A673 (cell line): ENCODE data around the gene SLC30A2. TPM values are rescaled to one million over a fixed set of nuclear protein-coding genes. Genes with fewer than 3 reads are reported as not detected.

Source experiments
- BruUV-seq: library from RNA; stranded (reverse); fragments of 400-500 nt; replicated peaks from 2 replicates; lab custom pipeline; 2021; lab: Mats Ljungman, UMichigan
- CTCF ChIA-PET: fragments of 300-600 bp; sonication (Branson Sonifier 250); formaldehyde crosslinking; loops from one replicate; lab custom pipeline; 2022; ENCODE audit warnings: antibody characterized with exemption; lab: Charles Lee
- POLR2A ChIA-PET: fragments of 300-600 bp; sonication (Branson Sonifier 250); formaldehyde crosslinking; loops from one replicate; lab custom pipeline; 2022; ENCODE audit warnings: antibody characterized with exemption; ENCODE audit not compliant: low non-redundant PET; lab: Charles Lee
- DNase-seq: peaks from one replicate; pipeline ENCODE4 v3.0.0-alpha.2; 2015; ENCODE audit warnings: low spot score
- H3K27ac ChIP-seq: fragments of 200-600 bp; sonication (generic); 2 replicates; pipeline ENCODE4 v1.5.1; 2016; ENCODE audit warnings: mixed run types, low read depth, mild to moderate bottlenecking, mixed read lengths, antibody characterized with exemption, low read length; ENCODE audit not compliant: poor library complexity, severe bottlenecking
- H3K27me3 ChIP-seq: fragments of 200-600 bp; sonication (generic); replicated peaks from 2 replicates; pipeline ENCODE4 v1.6.1; 2017; ENCODE audit warnings: mixed run types, low read depth, mild to moderate bottlenecking, mixed read lengths, antibody characterized with exemption, low read length; ENCODE audit not compliant: insufficient read depth, poor library complexity
- H3K36me3 ChIP-seq: fragments of 200-600 bp; sonication (generic); 2 replicates; pipeline ENCODE4 v1.6.1; 2016; ENCODE audit warnings: mixed run types, mild to moderate bottlenecking, mixed read lengths, antibody characterized with exemption, low read length; ENCODE audit not compliant: insufficient read depth, poor library complexity, severe bottlenecking
- H3K4me1 ChIP-seq: fragments of 200-600 bp; sonication (generic); 2 replicates; pipeline ENCODE4 v1.6.1; 2017; ENCODE audit warnings: mixed run types, mild to moderate bottlenecking, mixed read lengths, antibody characterized with exemption, low read length; ENCODE audit not compliant: insufficient read depth, poor library complexity, severe bottlenecking
- H3K4me3 ChIP-seq: fragments of 200-600 bp; sonication (generic); 2 replicates; pipeline ENCODE4 v1.5.1; 2016; ENCODE audit warnings: low read depth, mixed run types, mild to moderate bottlenecking, mixed read lengths, low read length; ENCODE audit not compliant: poor library complexity, severe bottlenecking
- H3K9me3 ChIP-seq: fragments of 200-600 bp; sonication (generic); 2 replicates; pipeline ENCODE4 v1.6.1; 2016; ENCODE audit warnings: mixed run types, low read depth, mild to moderate bottlenecking, mixed read lengths, antibody characterized with exemption, low read length; ENCODE audit not compliant: poor library complexity, severe bottlenecking
- CTCF ChIP-seq: fragments of 300-800, 200-600 bp; sonication (generic); conservative IDR thresholded peaks from 2 replicates; pipeline ENCODE4 v1.5.1; 2017; ENCODE audit warnings: low read depth, mild to moderate bottlenecking, antibody characterized with exemption, low read length, moderate library complexity, mixed read lengths
- EZH2 ChIP-seq: fragments of 200-600 bp; sonication (generic); IDR thresholded peaks from 2 replicates; pipeline ENCODE4 v1.6.1; 2017; ENCODE audit warnings: borderline replicate concordance, low read depth, mild to moderate bottlenecking, mixed read lengths, antibody characterized with exemption, low read length; ENCODE audit not compliant: poor library complexity, severe bottlenecking
- intact Hi-C: fragments of 100-400 bp; cut with micrococcal nuclease; formaldehyde crosslinking; loops from one replicate; pipeline ENCODE4 v1.10.0; 2022; ENCODE audit not compliant: unreplicated experiment
- total RNA-seq: library from RNA; stranded (reverse); gene quantifications from 2 replicates; pipeline ENCODE4 v1.2.3, GENCODE V29; 2021

Gene SLC30A2
- total RNA-seq, 1 experiment from 2014 or later = not detected

DNA sequence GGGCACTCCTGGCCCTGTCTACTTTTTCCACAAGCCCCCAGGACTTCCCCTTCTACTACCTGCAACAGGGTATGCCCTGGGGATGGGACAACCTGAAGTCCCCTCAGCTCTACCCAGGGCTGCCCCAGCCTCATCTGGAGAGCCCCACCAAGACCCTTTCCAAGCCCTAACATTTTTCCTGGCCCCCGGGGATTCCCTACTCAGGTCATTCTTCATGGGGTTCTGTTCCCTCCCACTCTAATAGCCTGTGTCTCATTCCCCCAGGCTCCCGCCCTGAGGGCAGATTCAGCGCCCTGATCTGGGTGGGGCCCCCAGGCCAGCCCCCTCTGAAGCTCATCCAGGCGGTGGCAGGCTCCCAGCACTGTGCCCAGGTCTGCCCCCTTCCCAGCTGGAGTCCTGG lies 14.7 kb downstream of the SLC30A2 start:
- H3K9me3 ChIP-seq = no peaks in the 10 kb centered on the region
- H3K27ac ChIP-seq = no peak overlapping the region
- TF ChIP-seq CTCF = no peak
- TF ChIP-seq EZH2 = no peak
- no peak for DNase-seq
- no peaks in the 10 kb centered on the region for H3K36me3 ChIP-seq
- ChIA-PET POLR2A (no interaction called here), CTCF (no interaction called here)
- H3K27me3 ChIP-seq = no peaks in the 10 kb centered on the region
- H3K4me1 ChIP-seq = peaks cover 5% of the 10 kb centered on the region
- no peak overlapping the region for H3K4me3 ChIP-seq
- BruUV-seq = no TSS peak
- intact Hi-C loops = no loop called here

DNA sequence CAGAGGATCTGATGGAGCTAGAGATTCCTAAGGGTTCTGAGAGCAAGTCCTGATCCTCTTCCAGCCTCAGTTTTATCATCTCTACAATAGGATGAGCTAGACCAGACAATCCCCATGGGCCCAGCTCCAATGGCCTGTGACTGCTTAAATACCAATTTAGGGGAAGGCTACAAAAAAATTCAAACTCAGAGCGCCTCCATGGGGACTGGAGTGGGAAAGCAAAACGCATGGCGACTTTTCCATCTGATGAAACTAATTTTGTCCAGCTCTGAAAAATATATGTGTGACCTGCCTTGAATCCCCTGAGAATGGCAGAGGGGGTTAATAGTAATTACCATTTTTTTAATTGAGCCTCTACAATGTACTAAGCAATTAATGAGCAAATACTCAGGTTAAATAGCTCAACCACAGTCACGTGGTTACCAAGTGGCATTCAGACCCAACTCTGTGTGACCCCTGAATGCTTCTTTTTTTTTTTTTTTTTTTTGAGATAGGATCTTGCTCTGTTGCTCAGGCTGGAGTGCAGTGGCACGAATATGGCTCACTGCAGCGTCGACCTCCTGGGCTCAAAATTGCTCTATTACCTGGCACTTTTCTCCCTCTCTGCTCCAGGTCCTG lies 15.9 kb downstream of the SLC30A2 start:
- TF ChIP-seq CTCF (peak; percentile 49), EZH2 (no peak)
- DNase-seq = peak; percentile 46
- intact Hi-C loops = no loop called here
- no peaks in the 10 kb centered on the region for H3K27me3 ChIP-seq
- H3K4me3 ChIP-seq = no peak overlapping the region
- H3K4me1 ChIP-seq = peaks cover 4% of the 10 kb centered on the region
- no TSS peak for BruUV-seq
- H3K36me3 ChIP-seq = no peaks in the 10 kb centered on the region
- ChIA-PET CTCF (no interaction called here), POLR2A (no interaction called here)
- no peak overlapping the region for H3K27ac ChIP-seq
- no peaks in the 10 kb centered on the region for H3K9me3 ChIP-seq

DNA sequence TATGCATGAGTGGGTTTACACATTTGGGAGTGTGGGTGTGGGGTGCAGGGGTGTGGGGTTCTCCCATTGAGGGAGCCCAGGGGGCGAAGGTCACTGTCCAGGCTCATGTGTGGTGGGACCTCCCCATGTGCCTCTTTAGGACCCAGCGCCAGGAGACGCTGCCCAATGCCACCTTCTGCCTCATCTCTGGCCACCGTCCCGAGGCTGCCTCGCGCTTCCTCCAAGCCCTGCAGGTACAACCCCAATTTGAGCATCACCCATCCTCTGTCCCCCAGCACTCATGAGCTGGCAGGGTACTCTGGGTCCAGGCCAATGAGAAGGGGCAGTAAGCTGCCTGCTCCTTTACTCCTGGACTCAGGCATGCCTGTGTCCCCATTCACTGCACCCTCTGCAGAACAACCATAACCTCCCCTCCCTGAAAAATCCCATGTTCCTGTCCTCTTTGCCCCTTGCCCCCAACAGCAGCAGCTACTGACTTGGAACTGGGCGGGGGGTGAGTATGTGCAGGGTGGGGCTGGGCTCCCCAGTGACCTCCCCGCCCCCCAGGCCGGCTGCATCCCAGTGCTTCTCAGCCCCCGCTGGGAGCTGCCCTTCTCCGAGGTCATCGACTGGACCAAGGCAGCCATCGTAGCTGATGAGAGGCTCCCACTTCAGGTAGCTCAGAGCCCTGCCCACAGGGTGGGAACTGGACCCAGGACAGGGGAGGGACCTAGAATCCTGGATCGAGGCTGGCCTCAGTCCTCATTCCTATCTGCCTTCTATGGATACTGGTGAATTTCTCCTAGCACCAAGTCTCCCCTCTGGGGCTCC lies 16.7 kb downstream of the SLC30A2 start:
- H3K4me1 ChIP-seq = peaks cover under 1% of the 10 kb centered on the region
- BruUV-seq = no TSS peak
- ChIA-PET POLR2A (no interaction called here), CTCF (no interaction called here)
- H3K27ac ChIP-seq = no peak overlapping the region
- no peak overlapping the region for H3K4me3 ChIP-seq
- intact Hi-C loops = no loop called here
- H3K27me3 ChIP-seq = no peaks in the 10 kb centered on the region
- TF ChIP-seq EZH2 (no peak), CTCF (no peak)
- DNase-seq = no peak
- no peaks in the 10 kb centered on the region for H3K9me3 ChIP-seq
- no peaks in the 10 kb centered on the region for H3K36me3 ChIP-seq
